ENCODE measurements around the gene TPM4. TPM values are rescaled to one million over a fixed set of nuclear protein-coding genes. Genes with fewer than 3 reads are reported as not detected.
"Not testable (repeated sequence)": the region's sequence is repeated elsewhere in the genome, so short reads cannot be mapped to it uniquely, and the experiment has no call there.

TPM4 gene
- total and polyA plus RNA-seq, 7 experiments from 2014 or later, result 28.2 to 435 (median 66.8) TPM

- peak in 1 of 9 donors; percentile 41 for DNase-seq
- ChIA-PET POLR2A (interaction anchor here (0.7 to 1.4 kb wide), 2 partner anchors 25 to 325 kb away, joined by 3 to 5 read pairs; no protein-coding TSS in a partner anchor), CTCF (interaction anchor here (0.5 to 0.6 kb wide), 2 partner anchors 57 to 949 kb away, joined by 4 to 6 read pairs; no protein-coding TSS in a partner anchor)
- ATAC-seq, result peak; percentile 70
- Mint-ChIP-seq H3K27ac (peak overlapping the region in 7 of 9 donors; percentile 9 to 93 (median 41)), H3K4me1 (peaks cover 22 to 48% (median 29%) of the 10 kb centered on the region in 7 donors), H3K36me3 (peaks cover 6 to 25% (median 11%) of the 10 kb centered on the region in 5 donors), H3K4me3 (peak overlapping the region in 2 of 10 donors; percentile 18 to 78)
- peaks cover 11 to 90% (median 26%) of the 10 kb centered on the region in 3 experiments for H3K36me3 ChIP-seq (ENCODE audit: control insufficient read depth in 2 of 3, insufficient read depth in 3 of 3, low read length in 3 of 3)
- not testable (repeated sequence) for H3K27me3 Mint-ChIP-seq; H3K9me3 ChIP-seq (ENCODE audit: control insufficient read depth in 2 of 3, low read length in 3 of 3); H3K9me3 Mint-ChIP-seq; H3K27ac ChIP-seq (ENCODE audit: low read depth, low read length); H3K27me3 ChIP-seq (ENCODE audit: control insufficient read depth in 2 of 2, insufficient read depth in 2 of 2, low read length in 2 of 2); H3K4me3 ChIP-seq (ENCODE audit: low read length)
- intact Hi-C loops (cut with micrococcal nuclease), result loop anchor here in 1 of 2 donors (1.0 to 2.0 kb wide), 3 partner anchors 8 to 49 kb away; partner anchors contain the start of genes HSH2D and RAB8A
- H3K4me1 ChIP-seq (ENCODE audit: control insufficient read depth in 2 of 2, insufficient read depth in 2 of 2, low read length in 2 of 2), result peaks cover 0 to 25% of the 10 kb centered on the region in 2 donors
Measured at GRCh38 chr19:16119075-16119857, 43.0 kb downstream of the TPM4 start.

GRCh38 chr19:16121141-16121540 lies 44.8 kb downstream of the TPM4 start:
- H3K27me3 ChIP-seq (ENCODE audit: control insufficient read depth in 2 of 2, insufficient read depth in 2 of 2, low read length in 2 of 2), result no peaks in the 10 kb centered on the region
- Mint-ChIP-seq H3K9me3 (peaks cover 0 to 2% (median 0%) of the 10 kb centered on the region in 11 donors), H3K27me3 (no peaks in the 10 kb centered on the region), H3K27ac (peak overlapping the region in 1 of 9 donors; percentile 13), H3K4me3 (no peak overlapping the region), H3K36me3 (peaks cover 5 to 26% (median 7%) of the 10 kb centered on the region in 5 donors), H3K4me1 (peaks cover 3 to 36% (median 20%) of the 10 kb centered on the region in 7 donors)
- H3K4me3 ChIP-seq (ENCODE audit: low read length), result no peak overlapping the region
- CTCF ChIA-PET, result no interaction called here
- no peak for ATAC-seq
- peaks cover 0 to 20% of the 10 kb centered on the region in 2 donors for H3K4me1 ChIP-seq (ENCODE audit: control insufficient read depth in 2 of 2, insufficient read depth in 2 of 2, low read length in 2 of 2)
- no peaks in the 10 kb centered on the region for H3K9me3 ChIP-seq (ENCODE audit: control insufficient read depth in 2 of 3, low read length in 3 of 3)
- peaks cover 11 to 98% (median 24%) of the 10 kb centered on the region in 3 experiments for H3K36me3 ChIP-seq (ENCODE audit: control insufficient read depth in 2 of 3, insufficient read depth in 3 of 3, low read length in 3 of 3)
- intact Hi-C loops (cut with micrococcal nuclease), result no loop called here
- no peak overlapping the region for H3K27ac ChIP-seq (ENCODE audit: low read depth, low read length)
- DNase-seq, result no peak
- POLR2A ChIA-PET, result interaction anchor here (0.7 to 0.9 kb wide), 4 partner anchors 52 to 513 kb away, joined by 3 to 4 read pairs (median 3); partner anchors contain the start of gene CIB3

GRCh38 chr19:16121967-16122366 lies 45.7 kb downstream of the TPM4 start:
- ChIA-PET CTCF (no interaction called here), POLR2A (interaction anchor here (1.0 kb wide), 1 partner anchor 10 kb away, joined by 3 read pairs; no protein-coding TSS in a partner anchor)
- Histone ChIP-seq H3K27me3 (ENCODE audit: control insufficient read depth in 2 of 2, insufficient read depth in 2 of 2, low read length in 2 of 2) (no peaks in the 10 kb centered on the region), H3K9me3 (ENCODE audit: control insufficient read depth in 2 of 3, low read length in 3 of 3) (no peaks in the 10 kb centered on the region), H3K4me3 (ENCODE audit: low read length) (no peak overlapping the region), H3K4me1 (ENCODE audit: control insufficient read depth in 2 of 2, insufficient read depth in 2 of 2, low read length in 2 of 2) (peaks cover 0 to 20% of the 10 kb centered on the region in 2 donors), H3K27ac (ENCODE audit: low read depth, low read length) (no peak overlapping the region), H3K36me3 (ENCODE audit: control insufficient read depth in 2 of 3, insufficient read depth in 3 of 3, low read length in 3 of 3) (peaks cover 16 to 98% (median 27%) of the 10 kb centered on the region in 3 experiments)
- intact Hi-C loops (cut with micrococcal nuclease), result no loop called here
- H3K9me3 Mint-ChIP-seq, result peaks cover 0 to 2% (median 0%) of the 10 kb centered on the region in 11 donors
- ATAC-seq (no peak), DNase-seq (no peak)
- H3K36me3 Mint-ChIP-seq, result peaks cover 5 to 34% (median 7%) of the 10 kb centered on the region in 5 donors
- H3K4me3 Mint-ChIP-seq, result peak overlapping the region in 1 of 10 donors; percentile 24
- no peaks in the 10 kb centered on the region for H3K27me3 Mint-ChIP-seq
- peaks cover 0 to 31% (median 18%) of the 10 kb centered on the region in 7 donors for H3K4me1 Mint-ChIP-seq
- H3K27ac Mint-ChIP-seq, result peak overlapping the region in 2 of 9 donors; percentile 16 to 45

- peaks cover 12 to 42% (median 16%) of the 10 kb centered on the region in 5 donors for H3K36me3 Mint-ChIP-seq
- peaks cover 0 to 4% (median 0%) of the 10 kb centered on the region in 7 donors for H3K4me1 Mint-ChIP-seq
- intact Hi-C loops (cut with micrococcal nuclease), result no loop called here
- no peak for DNase-seq
- H3K4me3 Mint-ChIP-seq, result no peak overlapping the region
- peaks cover 0 to 2% (median 0%) of the 10 kb centered on the region in 11 donors for H3K9me3 Mint-ChIP-seq
- H3K27ac Mint-ChIP-seq, result no peak overlapping the region
- Histone ChIP-seq H3K4me1 (ENCODE audit: control insufficient read depth in 2 of 2, insufficient read depth in 2 of 2, low read length in 2 of 2) (peaks cover 0 to 2% of the 10 kb centered on the region in 2 donors), H3K4me3 (ENCODE audit: low read length) (no peak overlapping the region), H3K9me3 (ENCODE audit: control insufficient read depth in 2 of 3, low read length in 3 of 3) (no peaks in the 10 kb centered on the region), H3K27ac (ENCODE audit: low read depth, low read length) (no peak overlapping the region), H3K27me3 (ENCODE audit: control insufficient read depth in 2 of 2, insufficient read depth in 2 of 2, low read length in 2 of 2) (no peaks in the 10 kb centered on the region), H3K36me3 (ENCODE audit: control insufficient read depth in 2 of 3, insufficient read depth in 3 of 3, low read length in 3 of 3) (peaks cover 23 to 99% (median 35%) of the 10 kb centered on the region in 3 experiments)
- ATAC-seq, result no peak
- ChIA-PET POLR2A (no interaction called here), CTCF (no interaction called here)
- no peaks in the 10 kb centered on the region for H3K27me3 Mint-ChIP-seq
Measured at GRCh38 chr19:16124953-16125352, 48.7 kb downstream of the TPM4 start.

GRCh38 chr19:16125737-16126495 lies 49.6 kb downstream of the TPM4 start:
- peaks cover 23 to 99% (median 37%) of the 10 kb centered on the region in 3 experiments for H3K36me3 ChIP-seq (ENCODE audit: control insufficient read depth in 2 of 3, insufficient read depth in 3 of 3, low read length in 3 of 3)
- H3K4me3 ChIP-seq (ENCODE audit: low read length), result no peak overlapping the region
- ATAC-seq (no peak), DNase-seq (no peak)
- no peaks in the 10 kb centered on the region for H3K27me3 ChIP-seq (ENCODE audit: control insufficient read depth in 2 of 2, insufficient read depth in 2 of 2, low read length in 2 of 2)
- no peaks in the 10 kb centered on the region for H3K9me3 ChIP-seq (ENCODE audit: control insufficient read depth in 2 of 3, low read length in 3 of 3)
- no peak overlapping the region for H3K27ac ChIP-seq (ENCODE audit: low read depth, low read length)
- no peak overlapping the region for H3K4me3 Mint-ChIP-seq
- peak overlapping the region in 2 of 9 donors; percentile 3 to 19 for H3K27ac Mint-ChIP-seq
- H3K27me3 Mint-ChIP-seq, result no peaks in the 10 kb centered on the region
- H3K4me1 ChIP-seq (ENCODE audit: control insufficient read depth in 2 of 2, insufficient read depth in 2 of 2, low read length in 2 of 2), result no peaks in the 10 kb centered on the region
- peaks cover 0 to 4% (median 0%) of the 10 kb centered on the region in 7 donors for H3K4me1 Mint-ChIP-seq
- intact Hi-C loops (cut with micrococcal nuclease), result no loop called here
- ChIA-PET POLR2A (no interaction called here), CTCF (interaction anchor here (0.6 to 0.8 kb wide), 2 partner anchors 17 to 124 kb away, joined by 3 to 4 read pairs; no protein-coding TSS in a partner anchor)
- H3K36me3 Mint-ChIP-seq, result peaks cover 17 to 51% (median 21%) of the 10 kb centered on the region in 5 donors
- peaks cover 0 to 2% (median 0%) of the 10 kb centered on the region in 11 donors for H3K9me3 Mint-ChIP-seq

- DNase-seq, result no peak
- Mint-ChIP-seq H3K27me3 (no peaks in the 10 kb centered on the region), H3K4me1 (peaks cover 0 to 8% (median 0%) of the 10 kb centered on the region in 7 donors), H3K27ac (no peak overlapping the region), H3K9me3 (peaks cover 0 to 11% (median 0%) of the 10 kb centered on the region in 11 donors), H3K36me3 (peaks cover 24 to 55% (median 29%) of the 10 kb centered on the region in 5 donors), H3K4me3 (no peak overlapping the region)
- no peak overlapping the region for H3K27ac ChIP-seq (ENCODE audit: low read depth, low read length)
- intact Hi-C loops (cut with micrococcal nuclease), result no loop called here
- no peaks in the 10 kb centered on the region for H3K4me1 ChIP-seq (ENCODE audit: control insufficient read depth in 2 of 2, insufficient read depth in 2 of 2, low read length in 2 of 2)
- no peak overlapping the region for H3K4me3 ChIP-seq (ENCODE audit: low read length)
- ChIA-PET CTCF (interaction anchor here (0.6 kb wide), 2 partner anchors 255 to 535 kb away, joined by 3 to 4 read pairs; no protein-coding TSS in a partner anchor), POLR2A (interaction anchor here (0.7 kb wide), 1 partner anchor 17 kb away, joined by 7 read pairs; no protein-coding TSS in a partner anchor)
- H3K36me3 ChIP-seq (ENCODE audit: control insufficient read depth in 2 of 3, insufficient read depth in 3 of 3, low read length in 3 of 3), result peaks cover 16 to 99% (median 37%) of the 10 kb centered on the region in 3 experiments
- no peak for ATAC-seq
- H3K27me3 ChIP-seq (ENCODE audit: control insufficient read depth in 2 of 2, insufficient read depth in 2 of 2, low read length in 2 of 2), result no peaks in the 10 kb centered on the region
- H3K9me3 ChIP-seq (ENCODE audit: control insufficient read depth in 2 of 3, low read length in 3 of 3), result no peaks in the 10 kb centered on the region
Measured at GRCh38 chr19:16127080-16127479, 50.8 kb downstream of the TPM4 start.

Measured in naive thymus-derived CD4-positive, alpha-beta T cell (primary cell).